Transverse colon (tissue), 4 donors: ENCODE measurements around the gene ZNF865.

ENCODE experiments used
- CTCF ChIP-seq, 5 experiments: fragments of 200-600 bp in 3 of 5; fragments of 450-650 bp in 2 of 5; sonication (generic) in 3 of 5; IDR thresholded peaks; 1 replicate in 2 of 5; 2 replicates in 3 of 5; pipeline ENCODE4 v1.5.1; 2016 to 2017; ENCODE audit warnings: antibody characterized with exemption in 5 of 5, inconsistent platforms in 3 of 5, mild to moderate bottlenecking in 2 of 5, moderate library complexity in 1 of 5
- EP300 ChIP-seq: sonication (generic); formaldehyde crosslinking; IDR thresholded peaks from one replicate; pipeline ENCODE4 v1.6.1; 2017; ENCODE audit warnings: antibody characterized with exemption, low read depth
- POLR2A ChIP-seq: fragments of 450-650 bp; IDR thresholded peaks from one replicate; pipeline ENCODE4 v1.6.1; 2016; ENCODE audit warnings: antibody characterized with exemption, mild to moderate bottlenecking, moderate library complexity
- POLR2AphosphoS5 ChIP-seq, 3 donors: sonication (generic); formaldehyde crosslinking; IDR thresholded peaks; one replicate each; pipeline ENCODE4 v1.6.1; 2016; ENCODE audit warnings: antibody characterized with exemption in 3 of 3

- no peak for TF ChIP-seq CTCF (IDR thresholded peaks at IDR 0.05)
- no peak for TF ChIP-seq POLR2AphosphoS5 (IDR thresholded peaks at IDR 0.05)
- TF ChIP-seq POLR2A = no peak
- TF ChIP-seq EP300 = no peak
Measured at GRCh38 chr19:55579766-55580621, 25.5 kb upstream of the ZNF865 start.
